Measurements from ENCODE around the gene MAGEA12.
"Not testable (repeated sequence)": the region's sequence is repeated elsewhere in the genome, so short reads cannot be mapped to it uniquely, and the experiment has no call there.

MAGEA12 gene

GRCh38 chrX:152761582-152761981, 28.0 kb downstream of the MAGEA12 start:
- not testable (repeated sequence) for DNase-seq

- DNase-seq, result not testable (repeated sequence)
Measured at GRCh38 chrX:152766562-152766961, 33.0 kb downstream of the MAGEA12 start.

GRCh38 chrX:152769549-152770289, 36.2 kb downstream of the MAGEA12 start, which contains the start of gene MAGEA6:
Gene MAGEA6 (minus strand): TSS chrX:152769689. CDS start chrX:152767650, 2,039 bp downstream.
- not testable (repeated sequence) for DNase-seq

- DNase-seq, result not testable (repeated sequence)
Measured at GRCh38 chrX:152787062-152787461, 53.5 kb downstream of the MAGEA12 start.

Data from nucleus accumbens (tissue), 56 donors.